NCI-H187 treated with DMSO at 0.1 percent for 48 hours (cell line): Measurements from ENCODE around the gene ARID2.

Source experiments
- DNase-seq: peaks from one replicate; lab custom pipeline; 2025; lab: John Stamatoyannopoulos, UW

Gene ARID2

GRCh38 chr12:45930369-45930768, 200.9 kb downstream of the ARID2 start:
- DNase-seq: no peak

GRCh38 chr12:45933504-45933903, 204.0 kb downstream of the ARID2 start:
- no peak for DNase-seq

GRCh38 chr12:45934956-45935355, 205.4 kb downstream of the ARID2 start:
- no peak for DNase-seq

GRCh38 chr12:45938566-45938965, 209.1 kb downstream of the ARID2 start:
- DNase-seq: no peak

GRCh38 chr12:45939759-45940158, 210.3 kb downstream of the ARID2 start:
- DNase-seq: no peak

- DNase-seq: no peak
Observed at GRCh38 chr12:45944771-45945170, 215.3 kb downstream of the ARID2 start.

GRCh38 chr12:45946435-45946834, 216.9 kb downstream of the ARID2 start:
- no peak for DNase-seq

GRCh38 chr12:45948546-45948945, 219.0 kb downstream of the ARID2 start:
- DNase-seq: no peak
